ENCODE measurements around the gene COBLL1.

Gene COBLL1

DNA sequence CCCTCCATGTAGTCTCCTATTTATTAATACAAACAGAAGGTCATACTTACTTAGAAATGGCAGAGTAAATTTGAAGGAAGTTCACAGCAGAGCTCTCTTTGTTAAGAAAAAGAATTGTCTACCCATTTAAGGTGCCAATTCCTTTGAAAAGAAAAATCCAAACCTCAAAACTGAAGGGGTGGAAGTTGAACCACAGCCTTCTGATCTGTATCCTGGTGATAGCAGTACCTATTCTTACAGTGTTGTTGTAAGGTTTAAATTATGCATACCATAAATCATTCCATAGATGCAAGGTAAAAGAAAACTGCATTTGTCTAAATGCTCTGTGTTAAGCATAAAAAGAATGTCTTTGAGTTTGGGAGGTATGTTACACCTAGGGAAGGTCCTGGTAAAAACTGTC lies 47.6 kb downstream of the COBLL1 start:
- no peak for TF ChIP-seq CTCF (IDR thresholded peaks at IDR 0.05; ENCODE audit: control insufficient read depth, insufficient read depth, low read depth, low read length, missing control alignments)
- no peak overlapping the region for H3K4me3 ChIP-seq (ENCODE audit: control insufficient read depth, low read depth, low read length)
- DNase-seq (ENCODE audit: low read depth): no peak

DNA sequence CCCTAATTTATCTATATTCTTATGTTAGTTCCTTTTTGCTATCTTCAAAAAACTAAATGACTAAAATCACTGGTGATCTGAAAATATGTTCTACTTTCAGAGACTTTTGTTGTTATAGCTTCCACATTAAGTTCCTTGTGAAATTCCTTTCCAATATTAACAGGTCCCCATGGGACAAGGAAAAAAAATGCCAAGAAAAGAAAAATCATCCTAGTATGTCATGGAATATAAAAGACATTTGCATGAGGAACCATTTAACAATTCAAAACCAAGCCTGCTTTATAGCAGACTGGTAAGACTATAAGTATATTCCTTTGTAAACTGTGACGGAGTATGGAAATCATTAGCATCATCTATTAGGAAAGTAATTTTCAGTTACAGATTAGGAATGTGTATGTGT lies 48.1 kb downstream of the COBLL1 start:
- no peak overlapping the region for H3K4me3 ChIP-seq (ENCODE audit: control insufficient read depth, low read depth, low read length)
- DNase-seq (ENCODE audit: low read depth): no peak
- no peak for TF ChIP-seq CTCF (IDR thresholded peaks at IDR 0.05; ENCODE audit: control insufficient read depth, insufficient read depth, low read depth, low read length, missing control alignments)

- H3K4me3 ChIP-seq (ENCODE audit: control insufficient read depth, low read depth, low read length): no peak overlapping the region
- no peak for DNase-seq (ENCODE audit: low read depth)
- no peak for TF ChIP-seq CTCF (IDR thresholded peaks at IDR 0.05; ENCODE audit: control insufficient read depth, insufficient read depth, low read depth, low read length, missing control alignments)
These were observed 49.1 kb downstream of the COBLL1 start for GRCh38 chr2:164792316-164793170.

DNA sequence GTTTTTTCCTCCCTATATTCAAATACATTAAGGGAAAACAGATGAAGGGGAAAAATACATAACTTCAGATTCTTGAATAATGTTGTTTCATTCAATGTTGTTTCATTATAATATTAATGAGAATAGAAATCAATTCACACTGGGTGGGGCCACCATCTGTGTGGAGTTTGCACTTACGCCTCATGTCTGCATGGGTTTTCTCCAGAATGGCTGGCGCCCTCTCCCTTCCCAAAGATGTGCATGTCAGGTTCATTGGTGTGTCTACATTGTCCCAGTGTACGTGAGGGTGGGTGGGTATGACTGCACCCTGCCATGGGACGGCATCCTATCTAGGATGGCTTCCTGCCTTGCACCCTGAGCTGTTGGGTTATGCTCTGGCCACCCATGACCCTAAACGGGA lies 51.7 kb downstream of the COBLL1 start:
- no peak overlapping the region for H3K4me3 ChIP-seq (ENCODE audit: control insufficient read depth, low read depth, low read length)
- DNase-seq (ENCODE audit: low read depth): no peak
- no peak for TF ChIP-seq CTCF (IDR thresholded peaks at IDR 0.05; ENCODE audit: control insufficient read depth, insufficient read depth, low read depth, low read length, missing control alignments)

- DNase-seq (ENCODE audit: low read depth): no peak
These were observed 54.8 kb downstream of the COBLL1 start for GRCh38 chr2:164786787-164787186.

GRCh38 chr2:164785457-164785856 lies 56.2 kb downstream of the COBLL1 start:
- DNase-seq (ENCODE audit: low read depth): no peak
- H3K4me3 ChIP-seq (ENCODE audit: control insufficient read depth, low read depth, low read length): no peak overlapping the region
- TF ChIP-seq CTCF (IDR thresholded peaks at IDR 0.05; ENCODE audit: control insufficient read depth, insufficient read depth, low read depth, low read length, missing control alignments): no peak

More at GRCh38 chr2:164786787-164787186, 54.8 kb downstream of the COBLL1 start:
- H3K4me3 ChIP-seq (ENCODE audit: control insufficient read depth, low read depth, low read length): no peak overlapping the region
- TF ChIP-seq CTCF (IDR thresholded peaks at IDR 0.05; ENCODE audit: control insufficient read depth, insufficient read depth, low read depth, low read length, missing control alignments): no peak

Data from AG09309 (cell line).